Measurements from ENCODE around the gene ZNF236. TPM values are rescaled to one million over a fixed set of nuclear protein-coding genes. Genes with fewer than 3 reads are reported as not detected.

Gene ZNF236
- total and polyA plus RNA-seq, 2 donors (not counting 1 experiment from before 2014, with no cell fraction given): 8.9 to 39.5 TPM

DNA sequence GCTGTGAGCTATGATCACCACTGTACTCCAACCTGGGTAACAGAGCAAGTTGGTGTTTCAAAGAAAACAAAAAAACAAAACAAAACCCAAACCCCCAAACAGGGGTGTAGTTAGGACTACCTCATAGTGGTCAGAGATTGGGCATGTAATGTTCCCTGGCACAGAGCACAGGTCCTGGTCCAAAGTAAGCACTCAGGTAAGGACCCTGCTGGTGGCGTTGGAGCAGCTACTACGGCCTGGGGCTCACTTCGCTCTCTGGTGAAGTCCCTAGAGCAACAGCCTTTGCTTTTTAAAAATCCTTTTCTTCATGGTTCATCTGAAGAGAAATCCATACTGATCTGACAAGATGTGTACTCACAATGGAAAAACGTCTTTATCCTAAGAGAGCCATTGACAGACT, 130.4 kb downstream of the ZNF236 start:
- ATAC-seq (ENCODE audit: low read depth) (no peak), DNase-seq (no peak)
- H3K4me3 Mint-ChIP-seq: no peak overlapping the region
- peaks cover 17 to 49% of the 10 kb centered on the region in 2 experiments for H3K36me3 ChIP-seq (replicated peaks in 1 of 2; ENCODE audit: control extremely low read depth in 1 of 2, control insufficient read depth in 1 of 2, extremely low read depth in 1 of 2, insufficient read depth in 2 of 2, low read length in 1 of 2)
- CTCF ChIA-PET: interaction anchor here (0.9 to 2.1 kb wide), 2 partner anchors 31 to 33 kb away, joined by 4 to 10 read pairs; no protein-coding TSS in a partner anchor
- WGBS (ENCODE audit: insufficient coverage): 98% methylated on average over 4 of the region's 4 CpGs
- H3K27ac ChIP-seq (ENCODE audit: low read length in 2 of 2): no peak overlapping the region
- no peak overlapping the region for H3K27ac Mint-ChIP-seq
- no peak overlapping the region for H3K4me3 ChIP-seq (ENCODE audit: control extremely low read depth in 1 of 5, extremely low read depth in 1 of 5, insufficient read depth in 1 of 5, low read depth in 2 of 5, low read length in 4 of 5)
- no peaks in the 10 kb centered on the region for H3K79me2 ChIP-seq (ENCODE audit: control insufficient read depth, insufficient read depth, low read length)
- no peaks in the 10 kb centered on the region for H3K27me3 ChIP-seq (replicated peaks in 1 of 4; ENCODE audit: control extremely low read depth in 1 of 4, control insufficient read depth in 3 of 4, insufficient read depth in 4 of 4, low read length in 3 of 4)
- H3K9me3 Mint-ChIP-seq (ENCODE audit: insufficient read depth): no peaks in the 10 kb centered on the region
- H3K4me2 ChIP-seq (replicated peaks; ENCODE audit: low read depth, low read length, poor library complexity, severe bottlenecking): no peak overlapping the region
- no peak for TF ChIP-seq EZH2 (IDR thresholded peaks at IDR 0.05; ENCODE audit: borderline replicate concordance, insufficient read depth, low read depth, low read length, poor library complexity, severe bottlenecking)
- TF ChIP-seq, protein P1, sequence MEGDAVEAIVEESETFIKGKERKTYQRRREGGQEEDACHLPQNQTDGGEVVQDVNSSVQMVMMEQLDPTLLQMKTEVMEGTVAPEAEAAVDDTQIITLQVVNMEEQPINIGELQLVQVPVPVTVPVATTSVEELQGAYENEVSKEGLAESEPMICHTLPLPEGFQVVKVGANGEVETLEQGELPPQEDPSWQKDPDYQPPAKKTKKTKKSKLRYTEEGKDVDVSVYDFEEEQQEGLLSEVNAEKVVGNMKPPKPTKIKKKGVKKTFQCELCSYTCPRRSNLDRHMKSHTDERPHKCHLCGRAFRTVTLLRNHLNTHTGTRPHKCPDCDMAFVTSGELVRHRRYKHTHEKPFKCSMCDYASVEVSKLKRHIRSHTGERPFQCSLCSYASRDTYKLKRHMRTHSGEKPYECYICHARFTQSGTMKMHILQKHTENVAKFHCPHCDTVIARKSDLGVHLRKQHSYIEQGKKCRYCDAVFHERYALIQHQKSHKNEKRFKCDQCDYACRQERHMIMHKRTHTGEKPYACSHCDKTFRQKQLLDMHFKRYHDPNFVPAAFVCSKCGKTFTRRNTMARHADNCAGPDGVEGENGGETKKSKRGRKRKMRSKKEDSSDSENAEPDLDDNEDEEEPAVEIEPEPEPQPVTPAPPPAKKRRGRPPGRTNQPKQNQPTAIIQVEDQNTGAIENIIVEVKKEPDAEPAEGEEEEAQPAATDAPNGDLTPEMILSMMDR (IDR thresholded peaks at IDR 0.05): no peak
- H3K9ac ChIP-seq (ENCODE audit: low read length): no peak overlapping the region
- H3K9me3 ChIP-seq (ENCODE audit: control extremely low read depth in 1 of 3, control insufficient read depth in 2 of 3, insufficient read depth in 1 of 3, low read length in 2 of 3): no peaks in the 10 kb centered on the region
- no peak overlapping the region for H2AFZ ChIP-seq (ENCODE audit: insufficient read depth, low read depth, low read length, poor library complexity, severe bottlenecking)
- H3K4me1 Mint-ChIP-seq: peaks cover 2% of the 10 kb centered on the region
- H4K20me1 ChIP-seq (ENCODE audit: control insufficient read depth, insufficient read depth, low read length, poor library complexity, severe bottlenecking): no peaks in the 10 kb centered on the region
- intact Hi-C loops (cut with micrococcal nuclease): no loop called here
- H3K4me1 ChIP-seq (ENCODE audit: control insufficient read depth in 2 of 2, insufficient read depth in 2 of 2, low read length in 2 of 2): no peaks in the 10 kb centered on the region
- POLR2A ChIA-PET: no interaction called here
- no peaks in the 10 kb centered on the region for H3K27me3 Mint-ChIP-seq

DNA sequence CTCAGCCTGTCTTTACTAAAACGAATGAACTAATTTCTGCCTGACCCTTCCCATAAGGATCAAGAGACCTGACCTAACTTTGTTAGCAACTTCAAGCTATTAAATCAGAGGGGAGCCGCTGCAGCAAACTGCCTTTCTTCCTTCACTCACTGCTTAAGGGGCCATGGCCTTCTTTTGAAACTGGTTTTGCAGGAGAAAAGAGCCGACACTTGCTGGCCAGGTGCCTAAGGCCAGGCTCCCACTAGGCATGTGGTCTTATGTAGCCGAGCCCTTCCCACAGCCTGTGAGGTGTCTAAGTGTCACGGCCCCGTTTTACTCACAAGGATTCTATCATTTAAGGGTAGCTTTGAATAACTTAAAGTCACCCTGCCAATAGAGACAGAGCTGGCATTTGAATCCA, 130.8 kb downstream of the ZNF236 start:
- WGBS (ENCODE audit: insufficient coverage): 93% methylated on average over 5 of the region's 6 CpGs
- Mint-ChIP-seq H3K27ac (no peak overlapping the region), H3K4me1 (peaks cover 2% of the 10 kb centered on the region), H3K4me3 (no peak overlapping the region), H3K27me3 (no peaks in the 10 kb centered on the region), H3K9me3 (ENCODE audit: insufficient read depth) (no peaks in the 10 kb centered on the region)
- Histone ChIP-seq H3K4me2 (replicated peaks; ENCODE audit: low read depth, low read length, poor library complexity, severe bottlenecking) (no peak overlapping the region), H3K36me3 (replicated peaks in 1 of 2; ENCODE audit: control extremely low read depth in 1 of 2, control insufficient read depth in 1 of 2, extremely low read depth in 1 of 2, insufficient read depth in 2 of 2, low read length in 1 of 2) (peaks cover 15 to 47% of the 10 kb centered on the region in 2 experiments), H3K9ac (ENCODE audit: low read length) (no peak overlapping the region), H2AFZ (ENCODE audit: insufficient read depth, low read depth, low read length, poor library complexity, severe bottlenecking) (no peak overlapping the region), H3K9me3 (ENCODE audit: control extremely low read depth in 1 of 3, control insufficient read depth in 2 of 3, insufficient read depth in 1 of 3, low read length in 2 of 3) (no peaks in the 10 kb centered on the region), H3K27me3 (replicated peaks in 1 of 4; ENCODE audit: control extremely low read depth in 1 of 4, control insufficient read depth in 3 of 4, insufficient read depth in 4 of 4, low read length in 3 of 4) (no peaks in the 10 kb centered on the region), H3K79me2 (ENCODE audit: control insufficient read depth, insufficient read depth, low read length) (no peaks in the 10 kb centered on the region), H3K4me3 (ENCODE audit: control extremely low read depth in 1 of 5, extremely low read depth in 1 of 5, insufficient read depth in 1 of 5, low read depth in 2 of 5, low read length in 4 of 5) (no peak overlapping the region), H4K20me1 (ENCODE audit: control insufficient read depth, insufficient read depth, low read length, poor library complexity, severe bottlenecking) (no peaks in the 10 kb centered on the region), H3K4me1 (ENCODE audit: control insufficient read depth in 2 of 2, insufficient read depth in 2 of 2, low read length in 2 of 2) (no peaks in the 10 kb centered on the region), H3K27ac (ENCODE audit: low read length in 2 of 2) (no peak overlapping the region)
- TF ChIP-seq, protein P1 (IDR thresholded peaks at IDR 0.05): no peak
- no peak for TF ChIP-seq EZH2 (IDR thresholded peaks at IDR 0.05; ENCODE audit: borderline replicate concordance, insufficient read depth, low read depth, low read length, poor library complexity, severe bottlenecking)
- ChIA-PET POLR2A (no interaction called here), CTCF (interaction anchor here (0.9 to 2.1 kb wide), 3 partner anchors 15 to 32 kb away, joined by 3 to 10 read pairs (median 4); no protein-coding TSS in a partner anchor)
- no peak for ATAC-seq (ENCODE audit: low read depth)
- no peak for DNase-seq
- intact Hi-C loops (cut with micrococcal nuclease): no loop called here
